Endothelial cell of umbilical vein (primary cell): ENCODE results near the gene KISS1R. TPM values are rescaled to one million over a fixed set of nuclear protein-coding genes. Genes with fewer than 3 reads are reported as not detected.

Experiments
- BruUV-seq: library from RNA; stranded (reverse); fragments of 400-500 nt; replicated peaks from 2 replicates; lab custom pipeline; 2021; lab: Mats Ljungman, UMichigan
- CTCF ChIA-PET: fragments of 300-600, 350-600 bp; sonication (Branson Sonifier 250); formaldehyde crosslinking; loops from one replicate; lab custom pipeline; 2021; ENCODE audit warnings: antibody characterized with exemption, inconsistent platforms; lab: Charles Lee
- POLR2A ChIA-PET: fragments of 300-600, 350-600 bp; sonication (Branson Sonifier 250); formaldehyde crosslinking; loops from one replicate; lab custom pipeline; 2021; ENCODE audit warnings: antibody characterized with exemption, inconsistent platforms; lab: Charles Lee
- DNase-seq: peaks from one replicate; pipeline ENCODE4 v3.0.0-alpha.2; 2011; ENCODE audit warnings: low read depth, low spot score
- FAIRE-seq: peaks from 2 replicates; lab custom pipeline; 2011; peaks lifted over from hg19 to GRCh38; lab: Jason Lieb, UNC
- H2AFZ ChIP-seq: 2 replicates; pipeline ENCODE4 v1.6.0; 2012; ENCODE audit warnings: low read depth, low read length, control low read depth, inconsistent platforms
- H3K27ac ChIP-seq: 2 replicates; pipeline ENCODE4 v1.5.1; 2011; ENCODE audit warnings: low read depth, mild to moderate bottlenecking, control low read depth, low read length, moderate library complexity; ENCODE audit not compliant: insufficient read depth
- H3K27me3 ChIP-seq, 2 experiments: 2 replicates each; pipeline versions ENCODE4 v1.6.0 to v1.6.1; 2011; ENCODE audit warnings: low read length in 2 of 2, mixed read lengths in 1 of 2; ENCODE audit not compliant: control insufficient read depth in 2 of 2, insufficient read depth in 2 of 2
- H3K36me3 ChIP-seq, 2 experiments: 2 replicates in 1 of 2; 3 replicates in 1 of 2; pipeline ENCODE4 v1.5.1; 2011; ENCODE audit warnings: low read length in 2 of 2, mild to moderate bottlenecking in 1 of 2, moderate library complexity in 1 of 2; ENCODE audit not compliant: control insufficient read depth in 2 of 2, insufficient read depth in 2 of 2; ENCODE audit errors: extremely low read depth in 1 of 2
- H3K4me1 ChIP-seq: 3 replicates; pipeline ENCODE4 v1.5.1; 2011; ENCODE audit warnings: mild to moderate bottlenecking, low read length; ENCODE audit not compliant: control insufficient read depth, insufficient read depth; ENCODE audit errors: extremely low read depth
- H3K4me2 ChIP-seq: 2 replicates; pipeline ENCODE4 v1.6.1; 2011; ENCODE audit warnings: low read length, control low read depth, mixed read lengths; ENCODE audit not compliant: insufficient read depth
- H3K4me3 ChIP-seq, 3 experiments: fragments of 200-600 bp in 1 of 3; sonication (generic), shearing (Covaris generic) in 1 of 3; replicated peaks in 1 of 3; 2 replicates each; pipeline ENCODE4 v1.5.1; 2011 to 2016; ENCODE audit warnings: control low read depth in 3 of 3, low read length in 3 of 3, mild to moderate bottlenecking in 2 of 3, inconsistent platforms in 1 of 3, low read depth in 1 of 3, moderate library complexity in 1 of 3; ENCODE audit not compliant: insufficient read depth in 1 of 3
- H3K79me2 ChIP-seq: 2 replicates; pipeline ENCODE4 v1.6.0; 2012; ENCODE audit warnings: low read length, inconsistent platforms; ENCODE audit not compliant: control insufficient read depth, insufficient read depth
- H3K9ac ChIP-seq: replicated peaks from 2 replicates; pipeline ENCODE3; 2011; ENCODE audit warnings: low read length, control low read depth; ENCODE audit not compliant: insufficient read depth; ENCODE audit errors: extremely low read depth
- H3K9me1 ChIP-seq: replicated peaks from 3 replicates; pipeline ENCODE4 v1.6.0; 2011; ENCODE audit warnings: mild to moderate bottlenecking, low read length; ENCODE audit not compliant: control insufficient read depth, insufficient read depth; ENCODE audit errors: extremely low read depth
- H3K9me3 ChIP-seq: replicated peaks from 2 replicates; pipeline ENCODE4 v1.5.1; 2012; ENCODE audit warnings: low read length, inconsistent platforms; ENCODE audit not compliant: control insufficient read depth, insufficient read depth
- H4K20me1 ChIP-seq: replicated peaks from 2 replicates; pipeline ENCODE3; 2011; ENCODE audit warnings: mild to moderate bottlenecking, low read length; ENCODE audit not compliant: control insufficient read depth, insufficient read depth; ENCODE audit errors: extremely low read depth
- EZH2 ChIP-seq: IDR thresholded peaks from 2 replicates; pipeline ENCODE4 v1.6.1; 2012; ENCODE audit warnings: borderline replicate concordance, low read depth, mild to moderate bottlenecking, moderate library complexity, low read length, inconsistent platforms; ENCODE audit not compliant: severe bottlenecking
- FOS ChIP-seq: IDR thresholded peaks from 2 replicates; pipeline ENCODE4 v1.6.1; 2011; ENCODE audit warnings: mild to moderate bottlenecking, low read length, moderate library complexity, borderline replicate concordance; ENCODE audit not compliant: insufficient read depth
- GATA2 ChIP-seq: IDR thresholded peaks from 2 replicates; pipeline ENCODE4 v1.7.0; 2011; ENCODE audit warnings: low read depth, mild to moderate bottlenecking, moderate library complexity, mixed read lengths, low read length; ENCODE audit not compliant: insufficient read length, insufficient read depth
- JUN ChIP-seq: IDR thresholded peaks from 2 replicates; pipeline ENCODE4 v1.6.1; 2011; ENCODE audit warnings: borderline replicate concordance, low read depth; ENCODE audit not compliant: insufficient read length, insufficient read depth
- MAX ChIP-seq: IDR thresholded peaks from 2 replicates; pipeline ENCODE4 v1.6.1; 2011; ENCODE audit not compliant: insufficient read depth, insufficient read length
- MYC ChIP-seq: IDR thresholded peaks from one replicate; pipeline ENCODE4 v1.6.1; 2011; ENCODE audit warnings: mild to moderate bottlenecking, low read depth, low read length
- POLR2A ChIP-seq: IDR thresholded peaks from 2 replicates; pipeline ENCODE4 v1.6.1; 2012; ENCODE audit warnings: low read depth, mild to moderate bottlenecking, control low read depth, low read length
- POLR2AphosphoS5 ChIP-seq: IDR thresholded peaks from 2 replicates; pipeline ENCODE4 v1.6.1; 2012; ENCODE audit warnings: low read depth, mild to moderate bottlenecking, control low read depth, low read length, moderate library complexity; ENCODE audit not compliant: insufficient read depth
- dilution Hi-C: fragments of 300-500 bp; cut with MboI; formaldehyde crosslinking; loops from one replicate; pipeline ENCODE4 v1.15.0; 2019; ENCODE audit warnings: low sequenced_read_pairs; ENCODE audit not compliant: extremely low pct_ligation_motif_present
- intact Hi-C: fragments of 100-400 bp; cut with micrococcal nuclease; formaldehyde crosslinking; loops from one replicate; pipeline ENCODE4 v1.10.0; 2022
- polyA plus RNA-seq, 4 experiments: library from polyadenylated mRNA; depleted of rRNA in 3 of 4; stranded (reverse) in 3 of 4; unstranded in 1 of 4; fragments of >200 nt; gene quantifications; 2 replicates each; pipeline versions ENCODE4 v1.2.1 to v1.2.3, GENCODE V29; 2011 to 2012; ENCODE audit warnings: missing spikeins in 1 of 4
- total RNA-seq: library from RNA; stranded (reverse); gene quantifications from 2 replicates; pipeline ENCODE4 v1.2.3, GENCODE V29; 2021
- TF ChIP-seq, protein P1 (sequence below), 2 donors: IDR thresholded peaks; 1 replicate in 1 of 2; 2 replicates in 1 of 2; pipeline ENCODE4 v1.5.1; 2011; ENCODE audit warnings: low read length in 2 of 2, mild to moderate bottlenecking in 2 of 2, moderate library complexity in 2 of 2, control low read depth in 1 of 2, inconsistent platforms in 1 of 2, low read depth in 1 of 2; ENCODE audit not compliant: insufficient read depth in 1 of 2; ENCODE audit errors: extremely low read depth in 1 of 2

The KISS1R gene
- total and polyA plus RNA-seq, 2 donors (not counting 3 experiments of a cell fraction or from before 2014, with no cell fraction given): not detected

- no peaks in the 10 kb centered on the region for H3K79me2 ChIP-seq
- no TSS peak for BruUV-seq
- no peak for FAIRE-seq
- ChIA-PET POLR2A (no interaction called here), CTCF (no interaction called here)
- no peaks in the 10 kb centered on the region for H3K9me3 ChIP-seq
- dilution Hi-C loops (no loop called here), intact Hi-C loops (no loop called here)
- H4K20me1 ChIP-seq: no peaks in the 10 kb centered on the region
- no peak for DNase-seq
- H3K9me1 ChIP-seq: no peaks in the 10 kb centered on the region
- H3K4me3 ChIP-seq: no peak overlapping the region
- no peak overlapping the region for H3K27ac ChIP-seq
- no peaks in the 10 kb centered on the region for H3K27me3 ChIP-seq
- H3K36me3 ChIP-seq: peaks cover 0 to 11% of the 10 kb centered on the region in 2 experiments
- H3K4me2 ChIP-seq: no peak overlapping the region
- no peak overlapping the region for H2AFZ ChIP-seq
- TF ChIP-seq POLR2A (no peak), FOS (no peak)
- no peaks in the 10 kb centered on the region for H3K4me1 ChIP-seq
- H3K9ac ChIP-seq: no peak overlapping the region
These were observed 18.5 kb upstream of the KISS1R start for GRCh38 chr19:898663-899062.

- TF ChIP-seq GATA2 (no peak), MYC (no peak), POLR2AphosphoS5 (no peak), FOS (no peak), POLR2A (no peak), EZH2 (no peak), JUN (no peak), MAX (no peak)
- TF ChIP-seq, protein P1, sequence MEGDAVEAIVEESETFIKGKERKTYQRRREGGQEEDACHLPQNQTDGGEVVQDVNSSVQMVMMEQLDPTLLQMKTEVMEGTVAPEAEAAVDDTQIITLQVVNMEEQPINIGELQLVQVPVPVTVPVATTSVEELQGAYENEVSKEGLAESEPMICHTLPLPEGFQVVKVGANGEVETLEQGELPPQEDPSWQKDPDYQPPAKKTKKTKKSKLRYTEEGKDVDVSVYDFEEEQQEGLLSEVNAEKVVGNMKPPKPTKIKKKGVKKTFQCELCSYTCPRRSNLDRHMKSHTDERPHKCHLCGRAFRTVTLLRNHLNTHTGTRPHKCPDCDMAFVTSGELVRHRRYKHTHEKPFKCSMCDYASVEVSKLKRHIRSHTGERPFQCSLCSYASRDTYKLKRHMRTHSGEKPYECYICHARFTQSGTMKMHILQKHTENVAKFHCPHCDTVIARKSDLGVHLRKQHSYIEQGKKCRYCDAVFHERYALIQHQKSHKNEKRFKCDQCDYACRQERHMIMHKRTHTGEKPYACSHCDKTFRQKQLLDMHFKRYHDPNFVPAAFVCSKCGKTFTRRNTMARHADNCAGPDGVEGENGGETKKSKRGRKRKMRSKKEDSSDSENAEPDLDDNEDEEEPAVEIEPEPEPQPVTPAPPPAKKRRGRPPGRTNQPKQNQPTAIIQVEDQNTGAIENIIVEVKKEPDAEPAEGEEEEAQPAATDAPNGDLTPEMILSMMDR (IDR thresholded peaks at IDR 0.05; ENCODE audit: extremely low read depth in 1 of 2, insufficient read depth in 1 of 2, low read depth in 1 of 2, low read length in 2 of 2): no peak
- no peak overlapping the region for H3K9ac ChIP-seq
- DNase-seq (no peak), FAIRE-seq (no peak)
- no peaks in the 10 kb centered on the region for H3K9me1 ChIP-seq
- no peaks in the 10 kb centered on the region for H3K27me3 ChIP-seq
- H3K27ac ChIP-seq: no peak overlapping the region
- H3K36me3 ChIP-seq: peaks cover 0 to 11% of the 10 kb centered on the region in 2 experiments
- no peaks in the 10 kb centered on the region for H4K20me1 ChIP-seq
- H3K4me1 ChIP-seq: no peaks in the 10 kb centered on the region
- no peaks in the 10 kb centered on the region for H3K79me2 ChIP-seq
- H3K4me3 ChIP-seq: no peak overlapping the region
- POLR2A ChIA-PET: no interaction called here
- BruUV-seq: no TSS peak
- H3K4me2 ChIP-seq: no peak overlapping the region
- dilution Hi-C loops (no loop called here), intact Hi-C loops (no loop called here)
- CTCF ChIA-PET: interaction anchor here (0.5 kb wide), 1 partner anchor 154 kb away, joined by 3 read pairs; no protein-coding TSS in a partner anchor
- no peaks in the 10 kb centered on the region for H3K9me3 ChIP-seq
- no peak overlapping the region for H2AFZ ChIP-seq
These were observed 17.6 kb upstream of the KISS1R start for GRCh38 chr19:899336-900042.
